ENCODE data around the gene FOSL2.

Gene FOSL2

GRCh38 chr2:28414583-28414982 lies 21.9 kb downstream of the FOSL2 start:
- Histone ChIP-seq H3K4me3 (replicated peaks; ENCODE audit: insufficient read depth, low read length) (no peak overlapping the region), H3K27me3 (ENCODE audit: insufficient read depth, poor library complexity, severe bottlenecking) (no peaks in the 10 kb centered on the region), H3K27ac (replicated peaks) (no peak overlapping the region)
- TF ChIP-seq CTCF (IDR thresholded peaks at IDR 0.05; ENCODE audit: insufficient read depth, low read length) (no peak), REST (IDR thresholded peaks at IDR 0.05; ENCODE audit: insufficient replicate concordance, low read depth) (no peak), SPI1 (IDR thresholded peaks at IDR 0.05; ENCODE audit: borderline replicate concordance, low read depth) (no peak), POLR2AphosphoS5 (IDR thresholded peaks at IDR 0.05; ENCODE audit: low read depth) (no peak), GABPA (IDR thresholded peaks at IDR 0.05; ENCODE audit: low read depth) (no peak)
- DNase-seq (ENCODE audit: low read depth in 1 of 2, low spot score in 1 of 2): no peak

GRCh38 chr2:28415010-28415409 lies 22.4 kb downstream of the FOSL2 start:
- TF ChIP-seq POLR2AphosphoS5 (IDR thresholded peaks at IDR 0.05; ENCODE audit: low read depth) (no peak), SPI1 (IDR thresholded peaks at IDR 0.05; ENCODE audit: borderline replicate concordance, low read depth) (no peak), CTCF (IDR thresholded peaks at IDR 0.05; ENCODE audit: insufficient read depth, low read length) (no peak), GABPA (IDR thresholded peaks at IDR 0.05; ENCODE audit: low read depth) (no peak), REST (IDR thresholded peaks at IDR 0.05; ENCODE audit: insufficient replicate concordance, low read depth) (no peak)
- no peak for DNase-seq (ENCODE audit: low read depth in 1 of 2, low spot score in 1 of 2)
- Histone ChIP-seq H3K4me3 (replicated peaks; ENCODE audit: insufficient read depth, low read length) (no peak overlapping the region), H3K27ac (replicated peaks) (no peak overlapping the region), H3K27me3 (ENCODE audit: insufficient read depth, poor library complexity, severe bottlenecking) (no peaks in the 10 kb centered on the region)

GRCh38 chr2:28415715-28416114 lies 23.1 kb downstream of the FOSL2 start:
- H3K27me3 ChIP-seq (ENCODE audit: insufficient read depth, poor library complexity, severe bottlenecking): no peaks in the 10 kb centered on the region
- H3K27ac ChIP-seq (replicated peaks): no peak overlapping the region
- no peak for DNase-seq (ENCODE audit: low read depth in 1 of 2, low spot score in 1 of 2)
- H3K4me3 ChIP-seq (replicated peaks; ENCODE audit: insufficient read depth, low read length): no peak overlapping the region
- TF ChIP-seq CTCF (IDR thresholded peaks at IDR 0.05; ENCODE audit: insufficient read depth, low read length) (no peak), SPI1 (IDR thresholded peaks at IDR 0.05; ENCODE audit: borderline replicate concordance, low read depth) (no peak), REST (IDR thresholded peaks at IDR 0.05; ENCODE audit: insufficient replicate concordance, low read depth) (no peak), GABPA (IDR thresholded peaks at IDR 0.05; ENCODE audit: low read depth) (no peak), POLR2AphosphoS5 (IDR thresholded peaks at IDR 0.05; ENCODE audit: low read depth) (no peak)

All from HL-60 (cell line).